ENCODE results near the gene FAM229A.

The FAM229A gene

GRCh38 chr1:32333251-32333963 lies 28.9 kb downstream of the FAM229A start:
- no peak for TF ChIP-seq RAD21 (IDR thresholded peaks at IDR 0.05; ENCODE audit: low read depth)
- TF ChIP-seq TAF1 (IDR thresholded peaks at IDR 0.05; ENCODE audit: low read depth), result no peak
- no peak for TF ChIP-seq EGR1 (IDR thresholded peaks at IDR 0.05)
- TF ChIP-seq YY1 (IDR thresholded peaks at IDR 0.05; ENCODE audit: low read depth), result no peak
- TF ChIP-seq CEBPB (IDR thresholded peaks at IDR 0.05), result no peak
- TF ChIP-seq EP300 (IDR thresholded peaks at IDR 0.05; ENCODE audit: borderline replicate concordance), result no peak
- TF ChIP-seq FOXM1 (IDR thresholded peaks at IDR 0.05; ENCODE audit: borderline replicate concordance, low read depth), result no peak
- no peak for TF ChIP-seq TCF12 (IDR thresholded peaks at IDR 0.05; ENCODE audit: low read depth)
- TF ChIP-seq REST (IDR thresholded peaks at IDR 0.05; ENCODE audit: low read depth), result no peak
- no peak for TF ChIP-seq MAX (IDR thresholded peaks at IDR 0.05)
- TF ChIP-seq USF1 (IDR thresholded peaks at IDR 0.05), result no peak
- no peak for TF ChIP-seq ZBTB7A (IDR thresholded peaks at IDR 0.05; ENCODE audit: low read depth)
- TF ChIP-seq TEAD4 (IDR thresholded peaks at IDR 0.05), result no peak
- no peak for TF ChIP-seq NFIC (IDR thresholded peaks at IDR 0.05)
- TF ChIP-seq CREB1 (IDR thresholded peaks at IDR 0.05; ENCODE audit: low read depth), result no peak

- TF ChIP-seq ZBTB7A (IDR thresholded peaks at IDR 0.05; ENCODE audit: low read depth) (peak; percentile 94), EGR1 (IDR thresholded peaks at IDR 0.05) (peak; percentile 50; the same call in 1 of the 2 replicates), CEBPB (IDR thresholded peaks at IDR 0.05) (no peak), YY1 (IDR thresholded peaks at IDR 0.05; ENCODE audit: low read depth) (no peak), RAD21 (IDR thresholded peaks at IDR 0.05; ENCODE audit: low read depth) (0 out of 2 replicates have a peak, but pooled peaks have one; percentile 6), NFIC (IDR thresholded peaks at IDR 0.05) (peak; percentile 43), CREB1 (IDR thresholded peaks at IDR 0.05; ENCODE audit: low read depth) (no peak), USF1 (IDR thresholded peaks at IDR 0.05) (no peak), TEAD4 (IDR thresholded peaks at IDR 0.05) (peak; percentile 13; the same call in 1 of the 2 replicates), REST (IDR thresholded peaks at IDR 0.05; ENCODE audit: low read depth) (no peak), EP300 (IDR thresholded peaks at IDR 0.05; ENCODE audit: borderline replicate concordance) (0 out of 2 replicates have a peak, but pooled peaks have one; percentile 14), FOXM1 (IDR thresholded peaks at IDR 0.05; ENCODE audit: borderline replicate concordance, low read depth) (no peak), MAX (IDR thresholded peaks at IDR 0.05) (no peak), TCF12 (IDR thresholded peaks at IDR 0.05; ENCODE audit: low read depth) (peak; percentile 60), TAF1 (IDR thresholded peaks at IDR 0.05; ENCODE audit: low read depth) (no peak)
Measured at GRCh38 chr1:32332290-32333079, 29.8 kb downstream of the FAM229A start.

GRCh38 chr1:32331549-32331948 lies 30.7 kb downstream of the FAM229A start:
- TF ChIP-seq ZBTB7A (IDR thresholded peaks at IDR 0.05; ENCODE audit: low read depth) (no peak), TEAD4 (IDR thresholded peaks at IDR 0.05) (no peak), YY1 (IDR thresholded peaks at IDR 0.05; ENCODE audit: low read depth) (no peak), NFIC (IDR thresholded peaks at IDR 0.05) (no peak), EP300 (IDR thresholded peaks at IDR 0.05; ENCODE audit: borderline replicate concordance) (no peak)

- TF ChIP-seq NFIC (IDR thresholded peaks at IDR 0.05) (no peak), MAX (IDR thresholded peaks at IDR 0.05) (no peak), USF1 (IDR thresholded peaks at IDR 0.05) (no peak), TAF1 (IDR thresholded peaks at IDR 0.05; ENCODE audit: low read depth) (no peak), EGR1 (IDR thresholded peaks at IDR 0.05) (no peak)
Measured at GRCh38 chr1:32330558-32331151, 31.6 kb downstream of the FAM229A start.

Data from Ishikawa (cell line).